PFSK-1 (cell line): Measurements from ENCODE around the gene COQ8A.

Source experiments
- FOXP2 ChIP-seq: optimal IDR thresholded peaks from 2 replicates; pipeline ENCODE3; 2011; ENCODE audit warnings: borderline replicate concordance, control low read depth, inconsistent platforms; ENCODE audit not compliant: insufficient read depth; ENCODE audit errors: extremely low read length, extremely low read depth
- POLR2AphosphoS5 ChIP-seq: IDR thresholded peaks from 2 replicates; pipeline ENCODE4 v1.6.1; 2012; ENCODE audit warnings: low read depth, mild to moderate bottlenecking, control low read depth, low read length, moderate library complexity
- REST ChIP-seq, 2 experiments: IDR thresholded peaks; 2 replicates each; pipeline versions ENCODE4 v1.6.1 to v1.8.0; 2011 to 2012; ENCODE audit warnings: low read depth in 2 of 2, low read length in 2 of 2, control low read depth in 1 of 2, inconsistent platforms in 1 of 2, mild to moderate bottlenecking in 1 of 2, moderate library complexity in 1 of 2; ENCODE audit not compliant: insufficient read depth in 1 of 2
- SIN3A ChIP-seq: IDR thresholded peaks from 2 replicates; pipeline ENCODE4 v1.6.1; 2012; ENCODE audit warnings: mild to moderate bottlenecking, low read length, moderate library complexity, borderline replicate concordance; ENCODE audit not compliant: insufficient read depth
- TAF1 ChIP-seq: IDR thresholded peaks from 2 replicates; pipeline ENCODE4 v1.6.1; 2012; ENCODE audit warnings: low read length, control low read depth, borderline replicate concordance; ENCODE audit not compliant: insufficient read depth

Gene COQ8A

GRCh38 chr1:226995365-226996332 is 55.6 kb downstream of the COQ8A start:
- TF ChIP-seq FOXP2: no peak
- no peak for TF ChIP-seq REST (IDR thresholded peaks at IDR 0.05; ENCODE audit: insufficient read depth in 1 of 2, low read depth in 2 of 2, low read length in 2 of 2)
- no peak for TF ChIP-seq SIN3A
- TF ChIP-seq POLR2AphosphoS5: no peak
- no peak for TF ChIP-seq TAF1

GRCh38 chr1:227002531-227003049 is 62.5 kb downstream of the COQ8A start:
- TF ChIP-seq REST (IDR thresholded peaks at IDR 0.05; ENCODE audit: insufficient read depth in 1 of 2, low read depth in 2 of 2, low read length in 2 of 2) (no peak), SIN3A (no peak), POLR2AphosphoS5 (no peak), FOXP2 (no peak), TAF1 (no peak)

- TF ChIP-seq FOXP2 (no peak), SIN3A (no peak), POLR2AphosphoS5 (no peak), TAF1 (no peak), REST (IDR thresholded peaks at IDR 0.05; ENCODE audit: insufficient read depth in 1 of 2, low read depth in 2 of 2, low read length in 2 of 2) (no peak)
Observed at GRCh38 chr1:227003165-227003564, 63.1 kb downstream of the COQ8A start.

GRCh38 chr1:227004796-227005195 is 64.7 kb downstream of the COQ8A start:
- TF ChIP-seq FOXP2: no peak

- no peak for TF ChIP-seq FOXP2
- TF ChIP-seq POLR2AphosphoS5: no peak
- no peak for TF ChIP-seq SIN3A
- TF ChIP-seq TAF1: no peak
- no peak for TF ChIP-seq REST (IDR thresholded peaks at IDR 0.05; ENCODE audit: insufficient read depth in 1 of 2, low read depth in 2 of 2, low read length in 2 of 2)
Observed at GRCh38 chr1:227006226-227006796, 66.2 kb downstream of the COQ8A start.
